Pancreas (tissue), 10 donors: Measurements from ENCODE around the gene SLC16A2. TPM values are rescaled to one million over a fixed set of nuclear protein-coding genes. Genes with fewer than 3 reads are reported as not detected.

Experiments used
- ATAC-seq, 4 donors: fragments of 200-7000 bp; cut with Tn5 transposase; one replicate each; pipeline versions ENCODE4 v1.8.0 to v1.9.1; 2020; ENCODE audit warnings: mild to moderate bottlenecking in 4 of 4, moderate library complexity in 4 of 4
- DNase-seq, 6 donors: peaks; one replicate each; pipeline ENCODE4 v3.0.0-alpha.2; 2020
- FAIRE-seq: peaks from 2 replicates; lab custom pipeline; 2012; peaks lifted over from hg19 to GRCh38; lab: Jason Lieb, UNC
- H3K27ac ChIP-seq, 4 donors: fragments of 200-600 bp; sonication (generic); 1 replicate in 3 of 4; 2 replicates in 1 of 4; pipeline versions ENCODE4 v1.5.0 to v1.8.0; 2020
- H3K27me3 ChIP-seq, 4 donors: fragments of 200-600 bp; one replicate each; pipeline ENCODE4 v1.8.0; 2021
- H3K36me3 ChIP-seq, 3 donors: fragments of 200-600 bp; sonication (generic) in 1 of 3; one replicate each; pipeline versions ENCODE4 v1.5.0 to v1.8.0; 2020 to 2021
- H3K4me1 ChIP-seq, 3 donors: fragments of 200-600 bp; one replicate each; pipeline ENCODE4 v1.8.0; 2021
- H3K4me3 ChIP-seq, 4 donors: fragments of 200-600 bp; sonication (generic) in 2 of 4; one replicate each; pipeline versions ENCODE4 v1.5.0 to v1.8.0; 2020 to 2021
- H3K9me3 ChIP-seq, 4 donors: fragments of 200-600 bp; one replicate each; pipeline ENCODE4 v1.8.0; 2021
- CTCF ChIP-seq, 4 donors: fragments of 200-600 bp; sonication (generic) in 3 of 4; IDR thresholded peaks; one replicate each; pipeline versions ENCODE4 v1.5.0 to v1.8.0; 2021; ENCODE audit warnings: antibody characterized with exemption in 4 of 4
- WGBS, 2 donors: extraction: QIAGEN DNeasy Blood & Tissue Kit; methylation state at CpG; one replicate each; pipeline ENCODE4 v1.1.7; 2013; 5-methylcytosine and 5-hydroxymethylcytosine counted together
- intact Hi-C, 3 donors: fragments of 100-400 bp; cut with DNase I; formaldehyde crosslinking; loops; one replicate each; pipeline versions ENCODE4 v1.11.1 to v1.14.2; 2022
- polyA plus RNA-seq, 2 donors: library from polyadenylated mRNA; stranded (reverse); fragments of 200-250 nt; gene quantifications; one replicate each; pipeline ENCODE4 v1.2.3, GENCODE V29; 2013
- total RNA-seq, 6 donors: library from RNA; stranded (reverse); fragmentation: NEBNext Ultra II Directional in 4 of 6; extraction: Animal tissue kit (Norgen Biotek cat#: 25700) in 4 of 6; gene quantifications; one replicate each; pipeline versions ENCODE4 v1.2.1 to v1.2.4, GENCODE V29; 2021 to 2023
- donor health status: healthy with polysubstance abuse.
- donor health status: DM: no; HTN: no; CAD: no; lungs with moderate emphysema.
- donor health status: DM: no; HTN: no; CAD: no.
- donor health status: control.
- donor health status: control.
- donor health status: Bipolar disorder and iron deficiency.
- donor health status: DM: yes; HTN: yes; CAD: no.
- donor health status: DM: no; HTN: no; CAD: no.
- donor health status: DM: no; HTN: no; CAD: no.
- donor health status: DM: yes; HTN: yes; CAD: no.

The SLC16A2 gene
- total and polyA plus RNA-seq, 8 donors: 2.2 to 8.4 (median 3.8) TPM

GRCh38 chrX:74420196-74421035, 877 bp upstream of the SLC16A2 start:
- peak; percentile 83 to 85 (median 84) for ATAC-seq
- peak overlapping the region; percentile 55 to 88 (median 78) for H3K27ac ChIP-seq
- FAIRE-seq: no peak
- peak overlapping the region; percentile 6 to 53 (median 30) for H3K4me3 ChIP-seq
- H3K4me1 ChIP-seq: no peaks in the 10 kb centered on the region
- H3K36me3 ChIP-seq: no peaks in the 10 kb centered on the region
- no peaks in the 10 kb centered on the region for H3K9me3 ChIP-seq
- peak; percentile 65 to 87 (median 71) for DNase-seq
- no peak for TF ChIP-seq CTCF (IDR thresholded peaks at IDR 0.05)
- intact Hi-C loops: no loop called here
- H3K27me3 ChIP-seq: no peaks in the 10 kb centered on the region
- WGBS, 2 donors: 0 to 37% methylated on average over 39 to 54 of the region's 54 CpGs

DNA sequence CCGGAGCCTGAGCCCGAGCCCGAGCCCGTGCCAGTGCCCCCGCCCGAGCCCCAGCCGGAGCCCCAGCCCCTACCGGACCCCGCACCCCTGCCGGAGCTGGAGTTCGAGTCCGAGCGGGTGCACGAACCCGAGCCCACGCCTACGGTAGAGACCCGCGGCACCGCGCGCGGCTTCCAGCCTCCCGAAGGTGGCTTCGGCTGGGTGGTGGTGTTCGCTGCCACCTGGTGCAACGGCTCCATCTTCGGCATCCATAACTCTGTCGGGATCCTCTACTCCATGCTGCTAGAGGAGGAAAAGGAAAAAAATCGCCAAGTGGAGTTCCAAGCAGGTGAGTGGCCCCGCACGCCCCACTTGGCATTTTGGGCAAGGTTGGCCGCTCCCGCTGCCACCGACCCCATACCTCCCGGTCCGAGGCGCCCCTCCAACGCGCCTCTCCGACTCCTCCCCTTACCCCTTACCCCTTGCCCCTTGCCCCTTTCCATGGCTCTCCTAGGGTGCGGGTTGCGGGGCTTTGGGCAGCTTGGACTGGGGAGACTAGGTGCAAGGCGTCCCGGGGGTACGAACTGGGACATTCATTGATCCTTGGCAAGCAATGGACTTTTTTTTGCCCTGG, 553 bp downstream of the SLC16A2 start:
- FAIRE-seq (no peak), ATAC-seq (peak in 3 of 4 donors; percentile 0 to 3 (median 1)), DNase-seq (peak in 3 of 6 donors; percentile 16 to 67 (median 56))
- H3K27me3 ChIP-seq: no peaks in the 10 kb centered on the region
- no peak for TF ChIP-seq CTCF (IDR thresholded peaks at IDR 0.05)
- no peaks in the 10 kb centered on the region for H3K36me3 ChIP-seq
- H3K4me3 ChIP-seq: peak overlapping the region; percentile 15 to 53 (median 32)
- H3K27ac ChIP-seq: peak overlapping the region in 2 of 4 donors; percentile 37 to 87
- 3 to 37% methylated on average over 36 to 46 of the region's 46 CpGs for WGBS, 2 donors
- H3K4me1 ChIP-seq: no peaks in the 10 kb centered on the region
- intact Hi-C loops: no loop called here
- H3K9me3 ChIP-seq: no peaks in the 10 kb centered on the region

DNA sequence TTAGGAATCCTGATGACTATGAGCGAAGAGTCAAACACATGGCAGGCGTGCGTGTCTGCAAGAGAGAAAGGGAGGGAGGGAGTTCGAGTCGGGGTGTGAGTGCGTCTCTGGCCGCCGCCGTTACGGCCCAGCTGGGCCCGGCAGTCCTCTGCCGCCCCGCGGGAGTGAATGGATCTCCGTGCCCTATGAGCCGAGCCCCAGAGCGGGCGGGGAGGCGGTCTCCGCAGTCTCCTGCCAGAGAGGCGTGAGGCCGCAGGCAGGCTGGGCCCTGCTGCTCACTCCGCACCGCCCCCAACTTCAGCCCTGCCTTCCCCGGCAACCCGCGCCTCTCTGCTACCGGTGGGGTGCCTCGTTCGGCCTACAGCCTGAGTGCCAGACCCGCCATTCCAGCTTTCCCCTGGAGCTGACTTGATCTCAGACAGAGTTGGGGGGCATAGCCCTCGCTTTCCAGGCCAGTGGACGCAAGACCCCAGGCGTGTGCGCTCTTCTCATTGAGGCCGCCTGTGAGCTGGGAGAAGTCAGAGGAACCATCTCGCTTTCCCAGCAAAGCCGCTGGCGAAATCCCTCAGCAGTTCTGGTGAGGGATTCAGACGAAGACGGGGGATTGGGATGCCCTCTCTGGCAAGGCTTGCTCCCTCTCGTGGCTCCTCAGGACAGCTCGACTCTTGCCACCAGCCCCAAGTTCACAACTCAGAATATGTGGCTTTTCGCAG, 1.4 kb downstream of the SLC16A2 start:
- Histone ChIP-seq H3K9me3 (no peaks in the 10 kb centered on the region), H3K27me3 (no peaks in the 10 kb centered on the region), H3K36me3 (no peaks in the 10 kb centered on the region), H3K4me3 (peak overlapping the region in 2 of 4 donors; percentile 41 to 53), H3K4me1 (no peaks in the 10 kb centered on the region), H3K27ac (peak overlapping the region in 2 of 4 donors; percentile 27 to 37)
- TF ChIP-seq CTCF (IDR thresholded peaks at IDR 0.05): no peak
- ATAC-seq: peak; percentile 29 to 53 (median 45)
- no peak for FAIRE-seq
- DNase-seq: peak; percentile 33 to 76 (median 56)
- intact Hi-C loops: no loop called here
- 25 to 36% methylated on average over 43 to 44 of the region's 44 CpGs for WGBS, 2 donors

DNA sequence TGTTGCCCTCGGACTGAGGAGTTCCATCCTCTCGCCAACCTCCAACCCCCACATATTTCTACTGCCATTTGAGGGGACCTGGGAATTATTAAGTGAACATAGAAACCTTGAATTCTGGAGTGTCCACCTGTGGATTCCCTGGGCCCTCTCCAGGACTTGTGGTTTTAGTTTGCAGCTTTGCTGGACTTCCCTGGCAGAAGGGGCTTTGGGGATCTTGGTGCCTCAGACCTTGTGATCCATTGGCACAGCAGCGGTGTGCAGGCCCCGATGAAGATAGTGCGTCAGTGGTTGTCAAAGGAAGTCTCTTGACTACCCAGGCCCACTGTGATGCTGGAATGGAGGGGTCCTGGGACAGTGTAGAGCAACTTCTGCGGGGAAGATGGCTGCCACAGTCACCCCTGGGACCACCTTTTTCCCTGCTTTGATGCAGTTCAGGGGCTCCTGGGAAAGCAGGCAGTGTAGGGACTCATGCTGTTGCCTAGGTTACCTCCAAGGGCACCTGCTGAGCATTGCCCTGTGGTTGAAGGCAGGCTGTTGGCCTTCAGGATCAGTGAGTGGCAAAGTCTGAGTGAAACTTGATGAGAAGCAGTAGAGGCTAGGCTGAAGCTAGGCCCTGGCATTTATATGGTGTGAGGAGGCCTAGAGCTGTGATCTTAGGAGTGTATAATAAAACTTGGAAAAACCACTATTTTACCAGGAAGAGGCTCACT, 2.2 kb downstream of the SLC16A2 start:
- no peaks in the 10 kb centered on the region for H3K36me3 ChIP-seq
- 64 to 80% methylated on average over 6 of the region's 6 CpGs for WGBS, 2 donors
- no peaks in the 10 kb centered on the region for H3K27me3 ChIP-seq
- no peak for TF ChIP-seq CTCF (IDR thresholded peaks at IDR 0.05)
- FAIRE-seq (no peak), ATAC-seq (no peak), DNase-seq (peak in 1 of 6 donors; percentile 4)
- intact Hi-C loops: no loop called here
- no peaks in the 10 kb centered on the region for H3K4me1 ChIP-seq
- no peak overlapping the region for H3K27ac ChIP-seq
- no peaks in the 10 kb centered on the region for H3K9me3 ChIP-seq
- peak overlapping the region in 1 of 4 donors; percentile 53 for H3K4me3 ChIP-seq
